Posterior vena cava (tissue), 2 donors: ENCODE measurements around the gene VAPA. TPM values are rescaled to one million over a fixed set of nuclear protein-coding genes. Genes with fewer than 3 reads are reported as not detected.
"Not testable (repeated sequence)": the region's sequence is repeated elsewhere in the genome, so short reads cannot be mapped to it uniquely, and the experiment has no call there.

Source experiments
- DNase-seq: peaks from one replicate; pipeline ENCODE4 v3.0.0-alpha.2; 2020; ENCODE audit warnings: low spot score
- intact Hi-C, 2 donors: fragments of 100-400 bp; cut with DNase I; formaldehyde crosslinking; loops; one replicate each; pipeline versions ENCODE4 v1.14.1 to v1.14.2; 2022 to 2023
- total RNA-seq, 2 donors: library from RNA; stranded (reverse); fragmentation: NEBNext Ultra II Directional; extraction: Animal tissue kit (Norgen Biotek cat#: 25700); gene quantifications; one replicate each; pipeline ENCODE4 v1.2.1, GENCODE V29; 2021
- donor health status: DM: yes; HTN: yes; CAD: no.
- donor health status: DM: yes; HTN: yes; CAD: no.

The VAPA gene
- total RNA-seq, 2 donors from 2014 or later = 172 to 203 TPM

- intact Hi-C loops = loop anchor here in 1 of 2 donors (5.0 kb wide), 1 partner anchor 1558 kb away; no protein-coding TSS in a partner anchor
- no peak for DNase-seq
Measured at GRCh38 chr18:9884532-9885140, 29.2 kb upstream of the VAPA start.

GRCh38 chr18:9885170-9886004 is 28.4 kb upstream of the VAPA start, which contains the start of gene TXNDC2:
Gene TXNDC2, plus strand, starts transcription at chr18:9885973. Its CDS starts 708 bp downstream, at chr18:9886681.
- intact Hi-C loops = no loop called here
- no peak for DNase-seq

- no peak for DNase-seq
- intact Hi-C loops = no loop called here
Measured at GRCh38 chr18:9886005-9886348, 27.8 kb upstream of the VAPA start.

GRCh38 chr18:9887992-9888391 is 25.8 kb upstream of the VAPA start:
- no peak for DNase-seq
- intact Hi-C loops = no loop called here

GRCh38 chr18:9890196-9890595 is 23.6 kb upstream of the VAPA start:
- DNase-seq = no peak
- intact Hi-C loops = no loop called here

- intact Hi-C loops = no loop called here
- DNase-seq = no peak
Measured at GRCh38 chr18:9890957-9891356, 22.9 kb upstream of the VAPA start.

- DNase-seq, intact Hi-C loops: not testable (repeated sequence)
Measured at GRCh38 chr18:9891515-9891914, 22.3 kb upstream of the VAPA start.

GRCh38 chr18:9894454-9895068 is 19.3 kb upstream of the VAPA start:
- no peak for DNase-seq
- intact Hi-C loops = no loop called here

GRCh38 chr18:9897129-9897528 is 16.7 kb upstream of the VAPA start:
- intact Hi-C loops = no loop called here
- DNase-seq = no peak

GRCh38 chr18:9897787-9898291 is 16.0 kb upstream of the VAPA start:
- DNase-seq, intact Hi-C loops: not testable (repeated sequence)

GRCh38 chr18:9898792-9899549 is 14.8 kb upstream of the VAPA start:
- intact Hi-C loops = no loop called here
- no peak for DNase-seq

GRCh38 chr18:9899550-9899930 is 14.3 kb upstream of the VAPA start:
- not testable (repeated sequence) for DNase-seq

GRCh38 chr18:9900699-9901098 is 13.1 kb upstream of the VAPA start:
- no peak for DNase-seq
- intact Hi-C loops = no loop called here

More at GRCh38 chr18:9899550-9899930, 14.3 kb upstream of the VAPA start:
- intact Hi-C loops = not testable (repeated sequence)

GRCh38 chr18:9901377-9901776 is 12.4 kb upstream of the VAPA start:
- intact Hi-C loops = no loop called here
- no peak for DNase-seq

GRCh38 chr18:9902264-9902663 is 11.6 kb upstream of the VAPA start:
- intact Hi-C loops, DNase-seq: not testable (repeated sequence)

GRCh38 chr18:9902832-9903231 is 11.0 kb upstream of the VAPA start:
- intact Hi-C loops = no loop called here
- no peak for DNase-seq

- intact Hi-C loops = no loop called here
Measured at GRCh38 chr18:9905401-9905922, 8.4 kb upstream of the VAPA start.

GRCh38 chr18:9906481-9906880 is 7.3 kb upstream of the VAPA start:
- DNase-seq = no peak
- intact Hi-C loops = no loop called here

More at GRCh38 chr18:9905401-9905922, 8.4 kb upstream of the VAPA start:
- DNase-seq = no peak

GRCh38 chr18:9907867-9908266 is 5.9 kb upstream of the VAPA start:
- intact Hi-C loops = no loop called here
- DNase-seq = no peak
